NCI-H446 (cell line): ENCODE results near the gene ENOX1.

ENCODE experiments used
- DNase-seq, 2 experiments: peaks; one replicate each; lab custom pipeline; 2025; lab: John Stamatoyannopoulos, UW

Gene ENOX1

DNA sequence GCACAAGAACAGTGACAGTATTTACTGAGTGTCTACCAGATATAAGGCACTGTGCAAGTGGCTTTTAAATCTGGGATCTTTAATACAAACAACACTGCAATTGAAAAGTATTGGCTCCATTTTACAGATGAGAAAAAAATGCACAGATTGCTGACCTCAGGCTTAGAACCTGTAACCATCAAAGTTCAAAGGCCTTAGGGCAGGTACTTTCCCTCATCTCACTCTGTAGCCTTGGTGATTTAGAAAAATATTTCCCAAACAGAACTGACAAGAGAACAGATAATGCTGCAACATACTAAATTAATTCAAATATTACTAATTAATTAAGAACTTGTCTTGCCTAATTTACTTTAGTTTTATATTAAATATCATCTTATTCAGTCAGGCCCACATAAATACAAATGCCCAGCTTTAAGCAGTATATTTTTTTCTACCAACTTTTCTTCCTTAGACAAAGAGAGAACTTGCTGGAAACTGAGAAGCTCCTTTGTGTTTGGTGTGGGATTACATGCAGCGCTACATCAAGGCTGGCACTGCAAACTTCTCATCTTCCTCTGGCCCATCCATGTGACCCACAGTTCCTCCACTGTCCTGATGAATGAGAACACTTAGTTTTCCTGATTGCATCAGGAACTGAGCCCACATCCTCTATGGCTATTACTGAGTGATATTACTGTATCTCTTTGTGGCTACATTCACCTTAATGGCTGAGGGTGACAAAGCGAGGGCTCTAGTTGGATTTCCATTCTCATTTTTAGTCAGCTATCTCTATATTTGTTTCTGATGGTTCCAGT, 302.1 kb downstream of the ENOX1 start:
- DNase-seq = no peak

- no peak for DNase-seq
Observed at GRCh38 chr13:43483930-43484329, 302.8 kb downstream of the ENOX1 start.

DNA sequence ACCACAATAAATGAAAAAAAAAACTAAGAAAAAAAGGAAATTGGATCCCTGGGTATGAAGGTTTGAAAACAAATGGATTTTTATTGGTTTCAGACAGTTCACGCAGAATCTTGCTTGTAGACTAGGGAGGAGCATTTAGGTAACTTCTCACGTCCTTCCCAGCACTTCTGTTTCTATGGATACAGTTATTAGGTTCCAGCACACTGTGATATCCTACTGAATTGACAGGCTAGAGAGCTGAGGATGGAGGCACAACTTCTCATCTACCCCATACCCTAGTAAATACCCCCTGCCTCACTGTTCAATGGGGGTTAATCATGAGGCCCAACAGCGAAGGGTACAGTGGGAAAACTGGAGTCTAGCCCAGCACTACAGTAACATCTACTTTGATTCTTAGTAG, 304.1 kb downstream of the ENOX1 start:
- DNase-seq = no peak

DNA sequence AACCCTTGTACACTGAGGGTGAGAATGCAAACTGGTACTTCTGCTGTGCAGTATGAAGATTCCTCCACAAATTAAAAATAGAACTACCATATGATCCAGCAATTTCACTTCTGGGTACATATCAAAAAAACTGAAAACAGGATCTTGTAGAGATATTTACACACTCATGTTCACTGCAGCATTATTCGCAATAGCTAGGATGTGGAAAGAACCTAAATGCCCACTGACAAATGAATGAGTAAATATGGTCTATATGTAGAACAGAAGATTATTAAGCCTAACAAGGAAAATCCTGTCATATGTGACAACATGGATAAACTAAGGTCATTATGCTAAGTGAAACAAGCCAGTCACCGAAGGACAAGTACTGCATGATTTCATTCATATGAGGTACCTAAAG, 304.7 kb downstream of the ENOX1 start:
- no peak for DNase-seq

DNA sequence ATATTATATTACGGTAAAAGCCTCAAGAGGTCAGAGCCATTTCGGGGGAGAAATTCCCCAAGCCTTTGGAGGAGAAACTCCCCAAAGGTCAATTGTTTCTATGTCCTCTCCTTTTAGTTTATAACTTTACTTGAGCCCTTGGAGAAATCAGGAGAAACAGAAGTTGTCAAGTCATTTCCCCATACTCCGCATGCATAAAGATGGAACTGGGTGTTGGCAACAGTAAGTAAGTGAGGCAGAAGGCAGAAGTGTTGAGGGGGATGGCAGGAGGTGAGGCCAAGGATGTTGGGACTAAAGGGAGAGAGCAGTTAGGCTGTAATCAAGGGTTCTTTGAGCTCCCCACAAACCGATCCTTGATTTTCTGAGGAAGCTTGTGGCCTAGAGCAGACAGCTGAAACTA, 307.9 kb downstream of the ENOX1 start:
- no peak for DNase-seq

DNA sequence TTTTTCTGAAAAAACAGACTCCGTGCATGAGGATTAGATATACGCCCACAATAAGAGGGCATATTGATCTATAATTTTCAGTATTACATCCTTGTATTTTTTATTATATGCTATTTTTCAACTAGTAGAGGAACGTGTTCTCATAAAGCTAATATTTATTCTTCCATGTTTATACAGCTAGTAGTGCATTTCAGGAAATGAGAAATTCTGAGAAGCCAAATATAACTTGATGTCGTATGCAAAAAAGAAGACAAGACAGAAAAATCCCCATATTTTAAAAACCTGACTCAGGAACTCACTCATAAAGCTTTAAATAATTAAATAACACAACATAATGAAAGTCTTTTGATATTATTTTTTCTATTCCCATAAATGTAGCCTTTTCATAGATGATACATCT, 308.6 kb downstream of the ENOX1 start:
- no peak for DNase-seq

DNA sequence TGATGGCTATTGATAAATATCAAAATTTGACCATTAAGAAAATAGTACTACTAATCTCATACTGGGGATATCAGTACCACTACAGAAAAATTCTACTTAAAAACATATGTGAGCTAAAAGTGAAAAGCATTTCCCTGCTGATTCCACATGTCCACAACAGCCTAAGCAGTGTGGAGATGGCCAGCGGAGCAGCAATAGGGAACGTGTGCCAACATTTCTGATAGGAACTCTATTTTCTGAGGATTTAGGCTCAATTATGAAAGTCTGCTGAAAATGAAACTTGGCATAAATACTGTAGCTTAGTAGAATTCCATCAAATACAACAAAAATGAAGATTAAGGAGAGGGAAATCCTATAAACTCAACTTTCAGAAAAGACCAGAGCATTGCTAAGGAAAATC, 311.6 kb downstream of the ENOX1 start:
- DNase-seq = peak in 1 of 2 experiments; percentile 41

GRCh38 chr13:43473437-43473836, 313.3 kb downstream of the ENOX1 start:
- DNase-seq = peak; percentile 12 to 64

DNA sequence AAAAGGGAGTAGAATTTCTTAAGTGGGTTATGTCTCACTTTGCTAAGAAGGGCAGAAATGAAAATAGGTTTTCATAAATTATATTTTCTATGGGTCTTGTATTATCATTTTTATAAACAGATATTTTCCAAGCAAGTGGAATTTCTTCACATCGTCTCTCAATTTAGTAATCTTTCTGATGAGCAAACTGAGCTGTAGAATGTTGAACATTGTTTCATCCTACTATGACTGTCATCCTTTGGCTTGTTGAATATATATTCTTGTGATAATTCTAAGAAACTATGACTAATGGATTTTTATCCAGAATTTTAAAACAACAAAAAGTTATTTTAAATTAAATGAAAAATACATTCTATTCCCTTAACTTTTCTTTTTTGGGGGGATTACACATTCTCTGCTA, 313.8 kb downstream of the ENOX1 start:
- no peak for DNase-seq

DNA sequence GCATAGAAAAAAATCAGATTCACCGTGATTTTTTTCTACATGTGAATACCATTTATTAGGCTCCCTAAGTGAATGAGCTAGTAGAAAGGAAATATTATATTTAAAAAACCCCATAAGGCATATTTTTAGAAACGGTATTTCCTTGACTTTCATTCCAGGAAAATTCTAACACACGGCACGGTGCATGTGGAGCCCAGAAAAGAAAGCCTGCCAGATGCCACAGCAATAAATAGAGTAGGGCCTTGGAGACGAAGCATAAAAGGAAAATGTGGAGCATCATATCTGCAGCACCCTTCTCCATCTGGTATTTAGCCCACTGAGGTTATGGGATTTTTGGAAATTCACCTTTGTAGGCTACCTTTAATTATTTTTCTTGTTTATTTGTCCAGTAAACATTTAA, 314.4 kb downstream of the ENOX1 start:
- peak; percentile 36 to 37 for DNase-seq

GRCh38 chr13:43470610-43471009, 316.2 kb downstream of the ENOX1 start:
- DNase-seq = no peak

- no peak for DNase-seq
Observed at GRCh38 chr13:43469791-43470190, 317.0 kb downstream of the ENOX1 start.

- DNase-seq = no peak
Observed at GRCh38 chr13:43464578-43465264, 322.1 kb downstream of the ENOX1 start.

DNA sequence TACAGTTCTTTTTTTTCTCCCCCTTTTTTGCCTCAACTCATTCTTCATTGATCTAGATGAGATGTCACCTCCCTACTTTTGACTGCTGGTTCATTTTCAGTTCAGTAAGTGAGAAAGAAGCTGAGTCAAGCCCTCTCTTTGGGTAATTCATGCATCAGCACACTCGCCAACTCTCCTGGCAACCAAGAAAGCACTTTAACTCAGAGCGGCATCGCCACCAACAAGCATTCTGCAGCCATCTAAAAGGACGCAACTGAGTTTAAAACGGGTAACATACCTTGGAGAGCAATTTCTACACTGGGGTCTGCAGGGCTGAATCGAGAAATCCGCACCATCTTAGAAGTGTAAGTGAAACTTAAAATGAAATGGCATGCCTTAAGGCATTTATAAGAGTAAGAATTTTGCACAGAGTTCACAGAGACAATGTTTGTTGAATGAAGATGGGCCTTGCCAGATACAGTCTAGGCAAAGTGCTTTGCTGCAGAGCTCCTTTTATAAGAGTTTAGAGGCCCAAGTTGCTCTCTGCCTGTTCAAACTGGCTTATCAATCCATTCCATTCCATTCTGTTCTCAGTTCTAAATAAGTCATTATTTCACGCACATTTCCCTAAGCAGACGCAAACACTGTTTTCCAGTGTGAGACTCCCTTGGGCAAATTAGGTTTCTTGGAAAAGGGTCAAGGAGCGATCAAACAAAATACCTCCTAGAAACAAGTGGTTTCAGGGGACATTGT, 338.0 kb downstream of the ENOX1 start:
- DNase-seq = no peak

DNA sequence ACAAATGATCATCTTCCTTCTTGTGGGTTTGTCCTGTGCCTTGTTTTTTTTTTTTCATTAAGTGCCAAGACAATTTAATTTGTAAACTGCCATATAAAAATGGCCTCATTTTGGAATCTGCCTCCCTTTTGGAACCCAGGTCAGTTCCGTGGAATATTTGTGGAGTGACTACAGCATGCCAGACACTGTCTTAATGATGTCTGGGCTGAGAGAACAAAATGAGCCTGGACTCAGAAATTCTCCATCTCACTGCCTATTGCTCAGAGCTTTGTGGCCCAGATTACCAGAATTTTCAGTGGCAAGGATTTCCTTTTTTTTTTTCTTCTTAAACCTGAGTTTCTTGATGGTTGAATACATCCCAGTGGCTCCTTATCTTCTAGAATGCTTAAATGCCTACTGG, 340.6 kb downstream of the ENOX1 start:
- DNase-seq = no peak

GRCh38 chr13:43445668-43446067, 341.1 kb downstream of the ENOX1 start:
- no peak for DNase-seq

DNA sequence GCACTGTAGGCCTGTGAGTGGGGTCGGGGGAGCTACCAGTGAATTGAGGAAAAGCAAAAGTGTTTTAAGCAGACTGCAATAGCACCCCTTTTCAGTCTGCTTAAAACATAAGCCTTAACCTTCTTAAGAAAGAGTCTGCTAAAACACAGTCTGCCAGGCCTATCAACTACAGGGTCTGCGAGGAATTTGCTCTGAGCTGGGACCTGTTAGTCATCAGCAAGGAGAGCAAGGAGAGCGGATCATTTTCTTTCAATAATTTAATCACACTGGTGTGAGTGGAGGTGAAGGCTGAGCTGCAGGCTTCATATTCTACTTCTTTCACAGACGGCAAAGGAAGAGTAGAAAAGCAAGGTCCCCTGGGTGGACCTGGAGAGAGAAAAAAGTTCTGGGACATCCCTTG, 342.7 kb downstream of the ENOX1 start:
- no peak for DNase-seq

GRCh38 chr13:43441899-43442499, 344.8 kb downstream of the ENOX1 start:
- DNase-seq = no peak

DNA sequence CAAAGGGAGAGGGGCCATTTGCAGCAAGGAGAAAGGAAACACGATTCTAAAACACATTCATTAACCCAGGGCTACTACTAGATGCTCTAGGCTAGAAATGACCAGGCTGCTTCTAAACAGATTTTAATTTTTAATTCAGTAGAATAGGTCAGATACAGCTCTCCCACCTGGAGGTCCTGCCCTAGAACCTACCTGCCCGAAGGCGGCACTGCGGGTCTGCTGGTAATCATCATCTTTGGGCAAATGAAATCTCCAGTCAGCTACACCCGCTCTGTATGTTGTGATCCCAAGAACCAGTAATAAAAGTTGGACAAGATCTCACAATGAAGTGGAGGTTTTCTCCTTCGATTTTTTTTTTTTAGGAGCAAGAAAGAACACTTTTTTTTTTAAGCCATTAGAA, 345.3 kb downstream of the ENOX1 start:
- no peak for DNase-seq

DNA sequence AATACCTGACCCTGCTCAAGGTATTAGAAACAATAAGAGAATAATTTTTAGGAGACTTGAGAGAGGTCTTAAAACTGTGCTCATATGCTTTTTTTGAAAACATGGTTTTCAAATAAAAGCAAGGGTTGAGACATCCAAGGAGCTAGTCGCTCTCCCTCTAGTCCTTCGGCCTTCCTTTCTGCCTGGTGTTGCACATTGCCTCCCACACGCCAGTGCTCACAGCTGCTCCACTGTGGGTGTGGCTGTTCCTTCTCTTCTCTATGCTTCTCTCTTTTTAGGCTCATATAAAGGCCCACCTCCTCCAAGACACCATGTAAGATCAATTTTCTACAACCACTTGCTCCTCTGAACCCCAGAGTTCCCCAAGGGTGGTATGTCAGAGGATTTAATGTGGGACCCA, 352.6 kb downstream of the ENOX1 start:
- DNase-seq = no peak

DNA sequence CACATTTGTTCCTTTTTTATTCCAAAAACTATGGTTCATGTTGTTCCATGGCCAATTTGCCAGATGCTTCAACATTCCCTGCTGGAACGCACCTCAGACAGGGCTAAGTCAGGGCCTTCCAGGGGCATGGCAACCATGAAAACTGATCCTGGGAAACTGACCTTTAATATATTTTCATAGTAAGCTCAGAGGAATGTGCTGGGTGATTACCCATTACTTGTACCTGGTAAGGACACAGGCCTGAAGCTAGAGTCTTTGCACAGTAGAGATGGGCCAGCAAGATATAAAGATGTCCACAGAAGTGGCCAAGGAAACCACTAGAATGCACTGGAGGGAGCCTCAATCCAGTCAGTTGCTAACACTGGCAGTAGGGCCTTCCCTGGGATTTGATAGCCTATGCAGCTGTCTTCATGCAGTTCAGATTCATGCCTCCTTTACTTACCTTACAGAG, 353.1 kb downstream of the ENOX1 start:
- DNase-seq = no peak

GRCh38 chr13:43432958-43433357, 353.8 kb downstream of the ENOX1 start:
- DNase-seq = peak; percentile 22 to 63
